Cardiac muscle cell (in vitro differentiated cells and primary cell): ENCODE data around the gene TEX38. TPM values are rescaled to one million over a fixed set of nuclear protein-coding genes. Genes with fewer than 3 reads are reported as not detected.

Experiments used
- DNase-seq, 2 donors: peaks; one replicate each; pipeline versions ENCODE4 v3.0.0 to v3.0.0-alpha.2; 2010 to 2017; ENCODE audit warnings: low read depth in 1 of 2, low spot score in 1 of 2
- H3K27ac ChIP-seq: fragments of 200-600 bp; sonication (generic); 2 replicates; pipeline ENCODE4 v1.5.1; 2016
- H3K27me3 ChIP-seq: fragments of 200-600 bp; sonication (generic); 2 replicates; pipeline ENCODE4 v1.6.0; 2016; ENCODE audit warnings: control low read depth
- H3K36me3 ChIP-seq: fragments of 200-600 bp; sonication (generic); 2 replicates; pipeline ENCODE4 v1.5.1; 2016; ENCODE audit warnings: control low read depth
- H3K4me1 ChIP-seq: fragments of 200-600 bp; sonication (generic); 2 replicates; pipeline ENCODE4 v1.8.1; 2017; ENCODE audit warnings: low read depth, mild to moderate bottlenecking, mixed run types
- H3K4me3 ChIP-seq: fragments of 200-600 bp; sonication (generic); 2 replicates; pipeline ENCODE4 v1.5.1; 2016; ENCODE audit warnings: mild to moderate bottlenecking
- H3K9me3 ChIP-seq: fragments of 200-600 bp; sonication (generic); 2 replicates; pipeline ENCODE4 v1.5.1; 2017; ENCODE audit warnings: low read depth, mild to moderate bottlenecking, control low read depth
- CTCF ChIP-seq: IDR thresholded peaks from 2 replicates; pipeline ENCODE4 v1.5.1; 2012; ENCODE audit warnings: low read depth, mild to moderate bottlenecking, low read length
- polyA plus RNA-seq: library from polyadenylated mRNA; unstranded; fragments of >200 nt; fragmentation: Nextera tagmentation; extraction: Ambion mirVana; gene quantifications from 2 replicates; pipeline ENCODE4 v1.2.1, GENCODE V29; 2016
- total RNA-seq: library from RNA; depleted of rRNA; stranded (reverse); fragments of >200 nt; gene quantifications from 2 replicates; pipeline ENCODE4 v1.2.3, GENCODE V29; 2016

Gene TEX38
- total and polyA plus RNA-seq, 2 experiments from 2014 or later = 1.2 to 1.4 TPM

GRCh38 chr1:46676531-46676930, 4.9 kb downstream of the TEX38 start:
- peaks cover 3% of the 10 kb centered on the region for H3K4me1 ChIP-seq
- H3K36me3 ChIP-seq = peaks cover 18% of the 10 kb centered on the region
- H3K27me3 ChIP-seq = no peaks in the 10 kb centered on the region
- no peak overlapping the region for H3K4me3 ChIP-seq
- no peak for TF ChIP-seq CTCF
- no peak overlapping the region for H3K27ac ChIP-seq
- DNase-seq = no peak
- H3K9me3 ChIP-seq = no peaks in the 10 kb centered on the region

- Histone ChIP-seq H3K4me3 (no peak overlapping the region), H3K4me1 (peaks cover 2% of the 10 kb centered on the region), H3K36me3 (peaks cover 23% of the 10 kb centered on the region), H3K9me3 (no peaks in the 10 kb centered on the region), H3K27ac (no peak overlapping the region), H3K27me3 (no peaks in the 10 kb centered on the region)
- no peak for TF ChIP-seq CTCF
- DNase-seq = no peak
These were observed 5.7 kb downstream of the TEX38 start for GRCh38 chr1:46677339-46677738.

GRCh38 chr1:46679789-46680573, 8.3 kb downstream of the TEX38 start:
- Histone ChIP-seq H3K9me3 (no peaks in the 10 kb centered on the region), H3K27ac (no peak overlapping the region), H3K4me1 (no peaks in the 10 kb centered on the region), H3K36me3 (peaks cover 47% of the 10 kb centered on the region), H3K27me3 (no peaks in the 10 kb centered on the region), H3K4me3 (no peak overlapping the region)
- TF ChIP-seq CTCF = no peak
- no peak for DNase-seq

GRCh38 chr1:46681333-46682034, 9.8 kb downstream of the TEX38 start:
- DNase-seq = no peak
- TF ChIP-seq CTCF = no peak
- no peaks in the 10 kb centered on the region for H3K9me3 ChIP-seq
- no peak overlapping the region for H3K27ac ChIP-seq
- H3K4me1 ChIP-seq = no peaks in the 10 kb centered on the region
- no peak overlapping the region for H3K4me3 ChIP-seq
- peaks cover 58% of the 10 kb centered on the region for H3K36me3 ChIP-seq
- H3K27me3 ChIP-seq = no peaks in the 10 kb centered on the region

GRCh38 chr1:46682064-46682463, 10.4 kb downstream of the TEX38 start:
- H3K36me3 ChIP-seq = peaks cover 60% of the 10 kb centered on the region
- H3K9me3 ChIP-seq = no peaks in the 10 kb centered on the region

More at GRCh38 chr1:46682064-46682463, 10.4 kb downstream of the TEX38 start:
- no peak for TF ChIP-seq CTCF
- H3K27me3 ChIP-seq = no peaks in the 10 kb centered on the region
- no peak overlapping the region for H3K27ac ChIP-seq
- no peak overlapping the region for H3K4me3 ChIP-seq
- H3K4me1 ChIP-seq = no peaks in the 10 kb centered on the region
- no peak for DNase-seq
